CD4-positive, CD25-positive, alpha-beta regulatory T cell (primary cell): ENCODE results near the gene ARHGAP6. TPM values are rescaled to one million over a fixed set of nuclear protein-coding genes. Genes with fewer than 3 reads are reported as not detected.

Source experiments
- ATAC-seq, 2 donors: fragments of 150-1000 bp; cut with Tn5 transposase; one replicate each; pipeline ENCODE4 v1.10.0; 2021; ENCODE audit warnings: low read depth in 2 of 2, moderate number of reproducible peaks in 2 of 2, moderate library complexity in 1 of 2
- DNase-seq, 3 donors: peaks; one replicate each; pipeline versions ENCODE4 v3.0.0 to v3.0.0-alpha.2; 2012 to 2022; ENCODE audit warnings: mixed read lengths in 1 of 3
- H3K27ac ChIP-seq: one replicate; pipeline ENCODE4 v1.7.0; 2013; ENCODE audit warnings: mild to moderate bottlenecking, low read length; ENCODE audit not compliant: insufficient read depth, poor library complexity, severe bottlenecking
- H3K27me3 ChIP-seq: one replicate; pipeline ENCODE4 v1.7.0; 2013; ENCODE audit warnings: low read length; ENCODE audit not compliant: control insufficient read depth, insufficient read depth
- H3K36me3 ChIP-seq: one replicate; pipeline ENCODE4 v1.7.0; 2013; ENCODE audit warnings: mild to moderate bottlenecking, low read length, moderate library complexity; ENCODE audit not compliant: control insufficient read depth, insufficient read depth
- H3K4me1 ChIP-seq: 2 replicates; pipeline ENCODE4 v1.7.0; 2013; ENCODE audit warnings: mild to moderate bottlenecking, low read length; ENCODE audit not compliant: insufficient read depth, control insufficient read depth, poor library complexity, severe bottlenecking
- H3K4me3 ChIP-seq: one replicate; pipeline ENCODE4 v1.7.0; 2013; ENCODE audit warnings: low read depth, mild to moderate bottlenecking, low read length, moderate library complexity
- H3K9me3 ChIP-seq, 2 experiments: 1 replicate in 1 of 2; 2 replicates in 1 of 2; pipeline ENCODE4 v1.7.0; 2013; ENCODE audit warnings: low read length in 2 of 2, mild to moderate bottlenecking in 1 of 2, moderate library complexity in 1 of 2; ENCODE audit not compliant: control insufficient read depth in 2 of 2
- H3K27ac Mint-ChIP-seq, 3 donors: one replicate each; pipeline ENCODE4 v1.8.0; 2020 to 2022; ENCODE audit warnings: mild to moderate bottlenecking in 3 of 3, mixed read lengths in 3 of 3, moderate library complexity in 2 of 3
- H3K27me3 Mint-ChIP-seq: one replicate; pipeline ENCODE4 v1.8.0; 2022; ENCODE audit warnings: mild to moderate bottlenecking, mixed read lengths
- H3K36me3 Mint-ChIP-seq: one replicate; pipeline ENCODE4 v1.8.0; 2020; ENCODE audit warnings: mixed read lengths
- H3K4me1 Mint-ChIP-seq, 4 donors: one replicate each; pipeline ENCODE4 v1.8.0; 2020 to 2022; ENCODE audit warnings: mixed read lengths in 4 of 4, mild to moderate bottlenecking in 1 of 4
- H3K4me3 Mint-ChIP-seq, 4 donors: one replicate each; pipeline ENCODE4 v1.8.0; 2020 to 2022; ENCODE audit warnings: mild to moderate bottlenecking in 4 of 4, mixed read lengths in 4 of 4, moderate library complexity in 3 of 4
- H3K9me3 Mint-ChIP-seq, 7 donors: one replicate each; pipeline ENCODE4 v1.8.0; 2020 to 2022; ENCODE audit warnings: mixed read lengths in 7 of 7, mild to moderate bottlenecking in 3 of 7, moderate library complexity in 2 of 7
- polyA plus RNA-seq, 4 donors: library from polyadenylated mRNA; unstranded; fragments of 300-500 nt; fragmentation: Illumina TruSeq; gene quantifications; one replicate each; pipeline ENCODE4 v1.2.3, GENCODE V29; 2021
- total RNA-seq: library from RNA; stranded (reverse); gene quantifications from one replicate; pipeline ENCODE4 v1.2.3, GENCODE V29; 2022

Gene ARHGAP6
- total and polyA plus RNA-seq, 5 donors from 2014 or later, result 1.8 TPM; not detected in 4

- Mint-ChIP-seq H3K27ac (no peak overlapping the region), H3K9me3 (peaks cover 0 to 3% (median 0%) of the 10 kb centered on the region in 7 donors), H3K4me1 (peaks cover 0 to 3% (median 0%) of the 10 kb centered on the region in 4 donors), H3K4me3 (no peak overlapping the region), H3K27me3 (peaks cover 4% of the 10 kb centered on the region), H3K36me3 (no peaks in the 10 kb centered on the region)
- no peak for DNase-seq
- Histone ChIP-seq H3K27ac (no peak overlapping the region), H3K4me1 (no peaks in the 10 kb centered on the region), H3K9me3 (no peaks in the 10 kb centered on the region), H3K4me3 (no peak overlapping the region), H3K36me3 (no peaks in the 10 kb centered on the region), H3K27me3 (no peaks in the 10 kb centered on the region)
- no peak for ATAC-seq
Observed at GRCh38 chrX:11337292-11338009, 328.3 kb downstream of the ARHGAP6 start.

DNA sequence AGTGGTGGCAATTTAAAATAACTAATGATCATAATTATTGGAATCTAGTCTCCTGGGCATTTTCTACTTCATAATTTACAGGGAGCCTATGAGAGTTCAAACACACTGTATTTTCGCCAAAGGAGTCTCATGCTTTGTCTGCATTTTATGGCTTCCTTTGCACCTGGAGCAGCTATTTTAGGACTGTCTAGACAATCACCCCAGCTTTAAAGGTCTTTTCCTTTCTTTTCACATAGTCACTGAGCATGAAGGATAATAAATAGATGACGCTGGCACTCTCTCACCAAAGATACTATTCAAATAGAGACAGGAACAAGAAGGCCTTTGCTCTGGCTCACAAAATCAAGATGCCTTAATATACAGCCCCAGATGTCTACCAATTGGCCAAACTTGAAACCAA lies 329.5 kb downstream of the ARHGAP6 start:
- H3K27ac ChIP-seq, result no peak overlapping the region
- ATAC-seq (no peak), DNase-seq (no peak)
- H3K4me1 Mint-ChIP-seq, result no peaks in the 10 kb centered on the region
- H3K36me3 ChIP-seq, result no peaks in the 10 kb centered on the region
- no peak overlapping the region for H3K27ac Mint-ChIP-seq
- no peaks in the 10 kb centered on the region for H3K4me1 ChIP-seq
- H3K9me3 ChIP-seq, result no peaks in the 10 kb centered on the region
- peaks cover 0 to 6% (median 0%) of the 10 kb centered on the region in 7 donors for H3K9me3 Mint-ChIP-seq
- no peak overlapping the region for H3K4me3 ChIP-seq
- no peaks in the 10 kb centered on the region for H3K36me3 Mint-ChIP-seq
- H3K27me3 ChIP-seq, result no peaks in the 10 kb centered on the region
- H3K4me3 Mint-ChIP-seq, result no peak overlapping the region
- peaks cover 4% of the 10 kb centered on the region for H3K27me3 Mint-ChIP-seq

- Mint-ChIP-seq H3K9me3 (peaks cover 0 to 6% (median 0%) of the 10 kb centered on the region in 7 donors), H3K27me3 (no peaks in the 10 kb centered on the region), H3K4me1 (no peaks in the 10 kb centered on the region), H3K4me3 (no peak overlapping the region), H3K36me3 (no peaks in the 10 kb centered on the region), H3K27ac (no peak overlapping the region)
- H3K27ac ChIP-seq, result no peak overlapping the region
- H3K27me3 ChIP-seq, result no peaks in the 10 kb centered on the region
- DNase-seq (no peak), ATAC-seq (no peak)
- no peaks in the 10 kb centered on the region for H3K4me1 ChIP-seq
- H3K36me3 ChIP-seq, result no peaks in the 10 kb centered on the region
- H3K9me3 ChIP-seq, result no peaks in the 10 kb centered on the region
- H3K4me3 ChIP-seq, result no peak overlapping the region
Observed at GRCh38 chrX:11334165-11334564, 331.6 kb downstream of the ARHGAP6 start.

DNA sequence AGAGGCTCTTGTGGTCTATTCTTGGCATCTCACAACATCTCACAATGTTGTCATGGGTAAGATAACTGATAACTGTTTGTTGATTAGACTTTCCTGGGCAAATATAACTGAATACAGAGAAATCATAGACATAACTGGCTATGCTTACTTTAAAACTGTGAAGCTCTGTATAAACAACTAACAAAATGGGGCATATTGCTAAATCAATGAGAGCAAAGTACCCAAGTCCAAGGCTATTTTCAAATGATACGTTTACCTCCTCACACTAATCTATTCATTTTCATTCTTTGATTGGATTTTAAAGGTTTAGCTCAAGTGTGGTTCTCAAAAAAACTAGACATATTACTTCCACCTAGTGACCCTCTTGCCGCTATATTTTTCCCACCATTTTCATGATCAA lies 333.9 kb downstream of the ARHGAP6 start:
- no peak for DNase-seq

GRCh38 chrX:11329021-11329420 lies 336.7 kb downstream of the ARHGAP6 start:
- no peaks in the 10 kb centered on the region for H3K27me3 Mint-ChIP-seq
- Histone ChIP-seq H3K36me3 (no peaks in the 10 kb centered on the region), H3K9me3 (no peaks in the 10 kb centered on the region), H3K4me3 (no peak overlapping the region), H3K27ac (no peak overlapping the region), H3K4me1 (no peaks in the 10 kb centered on the region), H3K27me3 (no peaks in the 10 kb centered on the region)
- H3K36me3 Mint-ChIP-seq, result no peaks in the 10 kb centered on the region
- peaks cover 0 to 3% (median 0%) of the 10 kb centered on the region in 7 donors for H3K9me3 Mint-ChIP-seq
- no peak overlapping the region for H3K27ac Mint-ChIP-seq
- DNase-seq (no peak), ATAC-seq (no peak)
- H3K4me1 Mint-ChIP-seq, result no peaks in the 10 kb centered on the region
- no peak overlapping the region for H3K4me3 Mint-ChIP-seq

More for the DNA sequence above, 333.9 kb downstream of the ARHGAP6 start:
- no peaks in the 10 kb centered on the region for H3K36me3 Mint-ChIP-seq
- H3K27ac Mint-ChIP-seq, result no peak overlapping the region
- no peak for ATAC-seq
- Histone ChIP-seq H3K27ac (no peak overlapping the region), H3K4me3 (no peak overlapping the region), H3K27me3 (no peaks in the 10 kb centered on the region), H3K9me3 (no peaks in the 10 kb centered on the region), H3K4me1 (no peaks in the 10 kb centered on the region), H3K36me3 (no peaks in the 10 kb centered on the region)
- H3K4me3 Mint-ChIP-seq, result no peak overlapping the region
- no peaks in the 10 kb centered on the region for H3K27me3 Mint-ChIP-seq
- no peaks in the 10 kb centered on the region for H3K4me1 Mint-ChIP-seq
- H3K9me3 Mint-ChIP-seq, result peaks cover 0 to 3% (median 0%) of the 10 kb centered on the region in 7 donors

GRCh38 chrX:11328134-11328533 lies 337.6 kb downstream of the ARHGAP6 start:
- H3K4me3 Mint-ChIP-seq, result no peak overlapping the region
- no peaks in the 10 kb centered on the region for H3K27me3 ChIP-seq
- ATAC-seq (no peak), DNase-seq (no peak)
- H3K27me3 Mint-ChIP-seq, result no peaks in the 10 kb centered on the region
- H3K27ac ChIP-seq, result no peak overlapping the region
- H3K4me1 Mint-ChIP-seq, result no peaks in the 10 kb centered on the region
- H3K36me3 Mint-ChIP-seq, result no peaks in the 10 kb centered on the region
- H3K9me3 ChIP-seq, result no peaks in the 10 kb centered on the region
- H3K36me3 ChIP-seq, result no peaks in the 10 kb centered on the region
- no peaks in the 10 kb centered on the region for H3K4me1 ChIP-seq
- no peak overlapping the region for H3K27ac Mint-ChIP-seq
- H3K4me3 ChIP-seq, result no peak overlapping the region
- peaks cover 0 to 3% (median 0%) of the 10 kb centered on the region in 7 donors for H3K9me3 Mint-ChIP-seq

DNA sequence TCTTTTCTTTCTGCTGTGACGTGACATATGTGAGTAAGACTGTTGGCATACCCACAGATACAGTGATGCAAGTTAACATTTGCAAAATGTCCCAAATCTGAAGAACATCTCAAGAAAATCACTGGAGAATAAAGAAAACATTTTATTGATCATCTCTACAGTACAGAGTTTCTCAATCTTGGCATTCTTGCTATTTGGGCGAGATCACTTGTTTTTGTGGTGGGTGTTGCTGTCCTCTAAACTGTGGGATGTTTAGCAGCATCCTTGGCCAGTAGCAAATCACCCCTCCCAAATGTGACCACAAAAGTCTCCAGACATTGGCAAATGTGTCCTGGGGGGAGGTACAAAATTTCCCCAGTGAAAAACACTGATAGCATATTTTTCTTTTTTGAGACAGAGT lies 343.7 kb downstream of the ARHGAP6 start:
- no peaks in the 10 kb centered on the region for H3K27me3 ChIP-seq
- no peak overlapping the region for H3K4me3 Mint-ChIP-seq
- no peaks in the 10 kb centered on the region for H3K36me3 Mint-ChIP-seq
- no peak overlapping the region for H3K4me3 ChIP-seq
- ATAC-seq, result no peak
- no peak overlapping the region for H3K27ac Mint-ChIP-seq
- no peak for DNase-seq
- H3K27me3 Mint-ChIP-seq, result no peaks in the 10 kb centered on the region
- no peaks in the 10 kb centered on the region for H3K4me1 ChIP-seq
- H3K36me3 ChIP-seq, result no peaks in the 10 kb centered on the region
- no peaks in the 10 kb centered on the region for H3K4me1 Mint-ChIP-seq
- H3K9me3 Mint-ChIP-seq, result peaks cover 0 to 2% (median 0%) of the 10 kb centered on the region in 7 donors
- no peak overlapping the region for H3K27ac ChIP-seq
- H3K9me3 ChIP-seq, result no peaks in the 10 kb centered on the region
